ENCODE data around the gene LAIR2. TPM values are rescaled to one million over a fixed set of nuclear protein-coding genes. Genes with fewer than 3 reads are reported as not detected.

Gene LAIR2, protein sequence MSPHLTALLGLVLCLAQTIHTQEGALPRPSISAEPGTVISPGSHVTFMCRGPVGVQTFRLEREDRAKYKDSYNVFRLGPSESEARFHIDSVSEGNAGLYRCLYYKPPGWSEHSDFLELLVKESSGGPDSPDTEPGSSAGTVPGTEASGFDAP
- not detected in 2 replicates for total RNA-seq

GRCh38 chr19:54502518-54503048 is at the start of gene LAIR2:
TSS of gene LAIR2 (plus strand) at chr19:54502831. CDS start at chr19:54502919, 88 bp downstream.
- no peak for DNase-seq (ENCODE audit: insufficient read length, low spot score, missing footprints)
- Histone ChIP-seq H3K27me3 (ENCODE audit: insufficient read depth, low read length) (no peaks in the 10 kb centered on the region), H3K9me3 (ENCODE audit: low read depth, low read length) (no peaks in the 10 kb centered on the region), H3K36me3 (ENCODE audit: insufficient read depth, low read length) (no peaks in the 10 kb centered on the region), H3K4me3 (ENCODE audit: insufficient read depth, low read length) (no peak within 1 kb of the TSS), H2AFZ (ENCODE audit: low read length) (no peak within 1 kb of the TSS), H3K4me1 (ENCODE audit: insufficient read depth, low read length) (no peaks in the 10 kb centered on the region), H3K4me2 (ENCODE audit: insufficient read depth, low read length) (no peak within 1 kb of the TSS), H3K27ac (ENCODE audit: low read depth, low read length) (no peak within 1 kb of the TSS), H4K20me1 (ENCODE audit: insufficient read depth, low read length) (no peaks in the 10 kb centered on the region), H3K79me2 (ENCODE audit: insufficient read depth, low read length) (no peaks in the 10 kb centered on the region)
- TF ChIP-seq, protein P1, sequence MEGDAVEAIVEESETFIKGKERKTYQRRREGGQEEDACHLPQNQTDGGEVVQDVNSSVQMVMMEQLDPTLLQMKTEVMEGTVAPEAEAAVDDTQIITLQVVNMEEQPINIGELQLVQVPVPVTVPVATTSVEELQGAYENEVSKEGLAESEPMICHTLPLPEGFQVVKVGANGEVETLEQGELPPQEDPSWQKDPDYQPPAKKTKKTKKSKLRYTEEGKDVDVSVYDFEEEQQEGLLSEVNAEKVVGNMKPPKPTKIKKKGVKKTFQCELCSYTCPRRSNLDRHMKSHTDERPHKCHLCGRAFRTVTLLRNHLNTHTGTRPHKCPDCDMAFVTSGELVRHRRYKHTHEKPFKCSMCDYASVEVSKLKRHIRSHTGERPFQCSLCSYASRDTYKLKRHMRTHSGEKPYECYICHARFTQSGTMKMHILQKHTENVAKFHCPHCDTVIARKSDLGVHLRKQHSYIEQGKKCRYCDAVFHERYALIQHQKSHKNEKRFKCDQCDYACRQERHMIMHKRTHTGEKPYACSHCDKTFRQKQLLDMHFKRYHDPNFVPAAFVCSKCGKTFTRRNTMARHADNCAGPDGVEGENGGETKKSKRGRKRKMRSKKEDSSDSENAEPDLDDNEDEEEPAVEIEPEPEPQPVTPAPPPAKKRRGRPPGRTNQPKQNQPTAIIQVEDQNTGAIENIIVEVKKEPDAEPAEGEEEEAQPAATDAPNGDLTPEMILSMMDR (IDR thresholded peaks at IDR 0.05; ENCODE audit: extremely low read depth, low read depth, low read length): no peak

- TF ChIP-seq, protein P1 (IDR thresholded peaks at IDR 0.05; ENCODE audit: extremely low read depth, low read depth, low read length): no peak
- Histone ChIP-seq H3K4me1 (ENCODE audit: insufficient read depth, low read length) (peaks cover 18% of the 10 kb centered on the region), H2AFZ (ENCODE audit: low read length) (no peak overlapping the region), H3K27me3 (ENCODE audit: insufficient read depth, low read length) (no peaks in the 10 kb centered on the region), H3K9me3 (ENCODE audit: low read depth, low read length) (no peaks in the 10 kb centered on the region), H3K79me2 (ENCODE audit: insufficient read depth, low read length) (peaks cover 96% of the 10 kb centered on the region), H3K4me3 (ENCODE audit: insufficient read depth, low read length) (no peak overlapping the region), H4K20me1 (ENCODE audit: insufficient read depth, low read length) (peaks cover 88% of the 10 kb centered on the region), H3K36me3 (ENCODE audit: insufficient read depth, low read length) (peaks cover 75% of the 10 kb centered on the region), H3K4me2 (ENCODE audit: insufficient read depth, low read length) (no peak overlapping the region), H3K27ac (ENCODE audit: low read depth, low read length) (no peak overlapping the region)
- DNase-seq (ENCODE audit: insufficient read length, low spot score, missing footprints): peak; percentile 76
Measured at GRCh38 chr19:54453921-54454780, 48.5 kb upstream of the LAIR2 start.

DNA sequence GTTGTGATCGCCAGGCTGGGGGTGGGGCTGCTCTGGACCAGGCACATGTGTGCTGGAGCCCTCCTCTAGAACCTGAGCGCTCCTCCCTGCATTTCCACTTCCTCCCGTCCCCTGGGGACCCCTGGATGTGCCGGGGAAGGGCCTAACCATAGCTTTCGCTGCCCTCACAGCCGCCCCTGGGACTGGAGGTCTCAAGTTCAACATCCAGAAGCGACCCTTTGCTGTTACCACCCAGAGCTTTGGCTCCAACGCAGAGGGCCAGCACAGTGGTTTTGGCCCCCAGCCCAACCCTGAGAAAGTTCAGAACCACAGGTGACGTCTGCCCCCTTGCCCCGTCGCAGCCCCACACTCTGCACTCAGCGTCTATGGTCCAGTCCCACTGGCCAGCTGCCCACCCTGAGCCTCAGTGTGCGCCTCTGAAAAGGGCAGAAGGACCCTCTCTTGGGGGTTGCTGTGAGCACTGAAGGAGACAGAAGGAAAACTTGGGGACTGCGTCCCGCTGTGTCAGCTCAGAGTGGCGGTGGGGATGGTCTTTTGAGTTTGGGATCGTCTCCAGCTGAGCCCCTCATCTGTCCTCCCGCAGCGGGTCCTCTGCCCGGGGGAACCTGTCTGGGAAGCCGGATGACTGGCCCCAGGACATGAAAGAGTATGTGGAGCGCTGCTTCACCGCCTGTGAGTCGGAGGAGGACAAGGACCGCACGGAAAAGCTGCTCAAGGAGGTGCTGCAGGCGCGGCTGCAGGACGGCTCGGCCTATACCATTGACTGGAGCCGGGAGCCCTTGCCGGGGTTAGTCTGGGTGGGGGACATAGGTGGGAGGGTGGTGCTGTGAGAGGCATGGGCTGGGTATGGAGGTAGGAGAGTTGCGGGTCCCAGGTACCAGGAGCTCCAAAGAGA is 47.6 kb upstream of the LAIR2 start:
- peak; percentile 70 for DNase-seq (ENCODE audit: insufficient read length, low spot score, missing footprints)
- Histone ChIP-seq H3K27ac (ENCODE audit: low read depth, low read length) (no peak overlapping the region), H3K4me1 (ENCODE audit: insufficient read depth, low read length) (peaks cover 18% of the 10 kb centered on the region), H3K4me2 (ENCODE audit: insufficient read depth, low read length) (no peak overlapping the region), H3K4me3 (ENCODE audit: insufficient read depth, low read length) (no peak overlapping the region), H4K20me1 (ENCODE audit: insufficient read depth, low read length) (peaks cover 89% of the 10 kb centered on the region), H3K9me3 (ENCODE audit: low read depth, low read length) (no peaks in the 10 kb centered on the region), H3K27me3 (ENCODE audit: insufficient read depth, low read length) (no peaks in the 10 kb centered on the region), H3K36me3 (ENCODE audit: insufficient read depth, low read length) (peaks cover 83% of the 10 kb centered on the region), H2AFZ (ENCODE audit: low read length) (no peak overlapping the region), H3K79me2 (ENCODE audit: insufficient read depth, low read length) (peaks cover 96% of the 10 kb centered on the region)
- TF ChIP-seq, protein P1 (IDR thresholded peaks at IDR 0.05; ENCODE audit: extremely low read depth, low read depth, low read length): no peak
